NCI-H1092 treated with DMSO at 0.1 percent for 48 hours (cell line): ENCODE data around the gene KLHL13.

Experiments used
- DNase-seq: peaks from one replicate; lab custom pipeline; 2025; lab: John Stamatoyannopoulos, UW

The KLHL13 gene

GRCh38 chrX:117851025-117851424, 265.6 kb downstream of the KLHL13 start:
- DNase-seq, result no peak
